K562 (cell line): ENCODE measurements around the gene SLC37A4. TPM values are rescaled to one million over a fixed set of nuclear protein-coding genes. Genes with fewer than 3 reads are reported as not detected.
A peak's percentile ranks its signal among the peaks of the same experiment; 100 is the strongest.

ENCODE experiments used
- ARID2 ChIP-seq: fragments of 450-650 bp; IDR thresholded peaks from 2 replicates; pipeline ENCODE4 v1.6.1; 2017; ENCODE audit warnings: antibody characterized with exemption, mild to moderate bottlenecking
- HDAC8 ChIP-seq: fragments of 450-650 bp; IDR thresholded peaks from 2 replicates; pipeline ENCODE4 v1.6.1; 2016; ENCODE audit warnings: mild to moderate bottlenecking, missing genetic modification characterization, moderate library complexity, missing compliant biosample characterization
- HMG20B ChIP-seq: fragments of 250-450 bp; sonication (Bioruptor Pico); IDR thresholded peaks from 2 replicates; pipeline ENCODE4 v1.5.0; 2021; ENCODE audit warnings: mild to moderate bottlenecking
- POLR2G ChIP-seq: fragments of 200-400 bp; formaldehyde crosslinking; IDR thresholded peaks from 2 replicates; pipeline ENCODE4 v1.6.1; 2017; ENCODE audit warnings: low read depth, mild to moderate bottlenecking, antibody characterized with exemption, low read length, moderate library complexity
- RBM25 ChIP-seq: fragments of 200-400 bp; formaldehyde crosslinking; IDR thresholded peaks from 2 replicates; pipeline ENCODE4 v1.6.1; 2018; ENCODE audit warnings: low read length, low read depth, moderate library complexity; ENCODE audit not compliant: severe bottlenecking
- SMAD4 ChIP-seq: fragments of 250-450 bp; sonication (Bioruptor Pico); conservative IDR thresholded peaks from 2 replicates; pipeline ENCODE4 v1.8.0; 2021; ENCODE audit warnings: inconsistent platforms, mild to moderate bottlenecking, moderate library complexity
- SMARCA4 ChIP-seq: fragments of 450-650 bp; IDR thresholded peaks from 2 replicates; pipeline ENCODE4 v1.6.1; 2016
- TOE1 ChIP-seq, 2 experiments: fragments of 450-650 bp in 1 of 2; sonication (generic) in 1 of 2; formaldehyde crosslinking in 1 of 2; IDR thresholded peaks; 2 replicates each; pipeline versions ENCODE4 v1.7.1 to v1.8.0; 2016 to 2022; ENCODE audit warnings: borderline replicate concordance in 2 of 2, mild to moderate bottlenecking in 2 of 2, antibody characterized with exemption in 1 of 2, inconsistent platforms in 1 of 2, low read depth in 1 of 2, missing genetic modification reagents in 1 of 2, moderate library complexity in 1 of 2
- WHSC1 ChIP-seq: IDR thresholded peaks from one replicate; pipeline ENCODE4 v1.6.1; 2012; ENCODE audit warnings: low read length, control low read depth, inconsistent platforms
- ZNF133 ChIP-seq: fragments of 250-450 bp; sonication (Bioruptor Pico); IDR thresholded peaks from 2 replicates; pipeline ENCODE4 v1.4.0; 2020; ENCODE audit warnings: mild to moderate bottlenecking
- ZNF384 ChIP-seq: IDR thresholded peaks from 2 replicates; pipeline ENCODE4 v1.6.1; 2012; ENCODE audit warnings: low read depth, low read length, improper control_type of control experiment
- polyA plus RNA-seq, 8 experiments: library from polyadenylated mRNA; depleted of rRNA in 4 of 8; stranded (reverse) in 5 of 8; unstranded in 3 of 8; fragments of >200 nt; fragmentation: Nextera tagmentation in 2 of 8; fragmentation: Illumina TruSeq in 1 of 8; extraction: Ambion mirVana in 2 of 8; extraction: Trizol in 1 of 8; gene quantifications; 2 replicates each; pipeline versions ENCODE4 v1.2.1 to v1.2.3, GENCODE V29; 2011 to 2014; ENCODE audit warnings: inconsistent platforms in 1 of 8, missing spikeins in 1 of 8
- total RNA-seq, 7 experiments: library from RNA; depleted of rRNA in 6 of 7; stranded (reverse); fragments of >200 nt in 6 of 7; fragmentation: Illumina TruSeq in 2 of 7; extraction: Trizol in 2 of 7; gene quantifications; 2 replicates each; pipeline versions ENCODE4 v1.2.1 to v1.2.3, GENCODE V29; 2011 to 2021; ENCODE audit warnings: low replicate concordance in 1 of 7
- TF ChIP-seq, protein P1 (sequence below): sonication (generic); formaldehyde crosslinking; IDR thresholded peaks from 2 replicates; pipeline ENCODE4 v1.8.0; 2022; ENCODE audit warnings: missing genetic modification reagents, mild to moderate bottlenecking, borderline replicate concordance
- TF ChIP-seq, protein P2 (sequence below): fragments of 250-450 bp; sonication (Bioruptor Pico); IDR thresholded peaks from 2 replicates; pipeline ENCODE4 v1.4.0; 2020
- TF ChIP-seq, protein P3 (sequence below): fragments of 250-450 bp; sonication (Bioruptor Pico); IDR thresholded peaks from 2 replicates; pipeline ENCODE4 v1.5.0; 2022; ENCODE audit warnings: mild to moderate bottlenecking
- TF ChIP-seq, protein P4 (sequence below): IDR thresholded peaks from 2 replicates; pipeline ENCODE4 v1.6.1; 2016; ENCODE audit warnings: missing genetic modification characterization, missing compliant biosample characterization

The SLC37A4 gene
- total and polyA plus RNA-seq, 9 of the 15 experiments (the other 6 are each of a cell fraction or from before 2014, with no cell fraction given), result 24.7 to 73.9 (median 40.7) TPM

DNA sequence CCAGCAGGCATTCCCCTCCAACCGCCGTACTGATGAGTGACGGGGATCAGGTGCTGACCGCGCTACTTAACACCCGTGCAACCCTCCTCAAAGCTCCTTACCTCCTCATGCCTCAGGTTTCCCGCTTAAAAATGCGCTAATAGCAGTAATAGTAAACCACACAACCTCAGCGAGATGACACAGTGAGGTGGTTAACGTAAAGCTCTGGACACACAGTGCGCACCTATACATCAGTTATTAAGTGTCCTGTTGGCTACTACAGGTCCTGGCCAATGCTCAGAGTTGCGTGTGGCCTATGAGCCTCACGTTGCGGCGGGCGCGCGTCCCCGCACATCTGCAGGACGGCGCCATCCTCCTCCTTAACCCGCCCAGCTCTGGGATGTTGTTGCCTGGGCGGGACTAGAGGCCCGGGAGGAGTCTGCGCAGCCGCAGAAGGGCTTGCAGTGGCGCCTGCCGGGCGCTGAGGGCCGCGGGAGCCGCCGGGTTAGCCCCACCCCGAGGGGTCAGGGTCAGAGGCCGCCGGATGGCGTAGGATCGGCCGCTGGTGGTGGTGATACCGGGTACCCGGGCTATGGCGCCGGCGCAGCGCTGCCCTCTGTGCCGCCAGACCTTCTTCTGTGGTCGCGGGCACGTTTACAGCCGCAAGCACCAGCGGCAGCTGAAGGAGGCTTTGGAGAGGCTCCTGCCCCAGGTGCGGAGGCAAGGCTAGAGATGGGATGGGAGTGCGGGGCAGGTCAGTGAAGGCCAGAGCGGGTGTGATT is 32.9 kb downstream of the SLC37A4 start, which contains the start of gene CENATAC (continued):
- TF ChIP-seq, protein P1, sequence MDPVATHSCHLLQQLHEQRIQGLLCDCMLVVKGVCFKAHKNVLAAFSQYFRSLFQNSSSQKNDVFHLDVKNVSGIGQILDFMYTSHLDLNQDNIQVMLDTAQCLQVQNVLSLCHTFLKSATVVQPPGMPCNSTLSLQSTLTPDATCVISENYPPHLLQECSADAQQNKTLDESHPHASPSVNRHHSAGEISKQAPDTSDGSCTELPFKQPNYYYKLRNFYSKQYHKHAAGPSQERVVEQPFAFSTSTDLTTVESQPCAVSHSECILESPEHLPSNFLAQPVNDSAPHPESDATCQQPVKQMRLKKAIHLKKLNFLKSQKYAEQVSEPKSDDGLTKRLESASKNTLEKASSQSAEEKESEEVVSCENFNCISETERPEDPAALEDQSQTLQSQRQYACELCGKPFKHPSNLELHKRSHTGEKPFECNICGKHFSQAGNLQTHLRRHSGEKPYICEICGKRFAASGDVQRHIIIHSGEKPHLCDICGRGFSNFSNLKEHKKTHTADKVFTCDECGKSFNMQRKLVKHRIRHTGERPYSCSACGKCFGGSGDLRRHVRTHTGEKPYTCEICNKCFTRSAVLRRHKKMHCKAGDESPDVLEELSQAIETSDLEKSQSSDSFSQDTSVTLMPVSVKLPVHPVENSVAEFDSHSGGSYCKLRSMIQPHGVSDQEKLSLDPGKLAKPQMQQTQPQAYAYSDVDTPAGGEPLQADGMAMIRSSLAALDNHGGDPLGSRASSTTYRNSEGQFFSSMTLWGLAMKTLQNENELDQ (CRISPR knock-in tag), result no peak
- TF ChIP-seq, protein P2, sequence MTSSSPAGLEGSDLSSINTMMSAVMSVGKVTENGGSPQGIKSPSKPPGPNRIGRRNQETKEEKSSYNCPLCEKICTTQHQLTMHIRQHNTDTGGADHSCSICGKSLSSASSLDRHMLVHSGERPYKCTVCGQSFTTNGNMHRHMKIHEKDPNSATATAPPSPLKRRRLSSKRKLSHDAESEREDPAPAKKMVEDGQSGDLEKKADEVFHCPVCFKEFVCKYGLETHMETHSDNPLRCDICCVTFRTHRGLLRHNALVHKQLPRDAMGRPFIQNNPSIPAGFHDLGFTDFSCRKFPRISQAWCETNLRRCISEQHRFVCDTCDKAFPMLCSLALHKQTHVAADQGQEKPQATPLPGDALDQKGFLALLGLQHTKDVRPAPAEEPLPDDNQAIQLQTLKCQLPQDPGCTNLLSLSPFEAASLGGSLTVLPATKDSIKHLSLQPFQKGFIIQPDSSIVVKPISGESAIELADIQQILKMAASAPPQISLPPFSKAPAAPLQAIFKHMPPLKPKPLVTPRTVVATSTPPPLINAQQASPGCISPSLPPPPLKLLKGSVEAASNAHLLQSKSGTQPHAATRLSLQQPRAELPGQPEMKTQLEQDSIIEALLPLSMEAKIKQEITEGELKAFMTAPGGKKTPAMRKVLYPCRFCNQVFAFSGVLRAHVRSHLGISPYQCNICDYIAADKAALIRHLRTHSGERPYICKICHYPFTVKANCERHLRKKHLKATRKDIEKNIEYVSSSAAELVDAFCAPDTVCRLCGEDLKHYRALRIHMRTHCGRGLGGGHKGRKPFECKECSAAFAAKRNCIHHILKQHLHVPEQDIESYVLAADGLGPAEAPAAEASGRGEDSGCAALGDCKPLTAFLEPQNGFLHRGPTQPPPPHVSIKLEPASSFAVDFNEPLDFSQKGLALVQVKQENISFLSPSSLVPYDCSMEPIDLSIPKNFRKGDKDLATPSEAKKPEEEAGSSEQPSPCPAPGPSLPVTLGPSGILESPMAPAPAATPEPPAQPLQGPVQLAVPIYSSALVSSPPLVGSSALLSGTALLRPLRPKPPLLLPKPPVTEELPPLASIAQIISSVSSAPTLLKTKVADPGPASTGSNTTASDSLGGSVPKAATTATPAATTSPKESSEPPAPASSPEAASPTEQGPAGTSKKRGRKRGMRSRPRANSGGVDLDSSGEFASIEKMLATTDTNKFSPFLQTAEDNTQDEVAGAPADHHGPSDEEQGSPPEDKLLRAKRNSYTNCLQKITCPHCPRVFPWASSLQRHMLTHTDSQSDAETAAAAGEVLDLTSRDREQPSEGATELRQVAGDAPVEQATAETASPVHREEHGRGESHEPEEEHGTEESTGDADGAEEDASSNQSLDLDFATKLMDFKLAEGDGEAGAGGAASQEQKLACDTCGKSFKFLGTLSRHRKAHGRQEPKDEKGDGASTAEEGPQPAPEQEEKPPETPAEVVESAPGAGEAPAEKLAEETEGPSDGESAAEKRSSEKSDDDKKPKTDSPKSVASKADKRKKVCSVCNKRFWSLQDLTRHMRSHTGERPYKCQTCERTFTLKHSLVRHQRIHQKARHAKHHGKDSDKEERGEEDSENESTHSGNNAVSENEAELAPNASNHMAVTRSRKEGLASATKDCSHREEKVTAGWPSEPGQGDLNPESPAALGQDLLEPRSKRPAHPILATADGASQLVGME (CRISPR knock-in tag), result peak; percentile 76
- no peak for TF ChIP-seq ZNF133
- TF ChIP-seq SMAD4 (CRISPR knock-in tag), result peak; percentile 32
- TF ChIP-seq ZNF384, result no peak
- TF ChIP-seq HMG20B, result no peak
- TF ChIP-seq HDAC8 (tag), result no peak
- peak; percentile 94 for TF ChIP-seq POLR2G
- TF ChIP-seq WHSC1, result no peak
- no peak for TF ChIP-seq SMARCA4
- TF ChIP-seq ARID2, result no peak
- TF ChIP-seq TOE1 (IDR thresholded peaks at IDR 0.05; ENCODE audit: borderline replicate concordance), result 0 out of 2 replicates have a peak, but pooled peaks have one; percentile 14
- TF ChIP-seq TOE1 (CRISPR knock-in tag; IDR thresholded peaks at IDR 0.05; ENCODE audit: borderline replicate concordance, low read depth), result no peak
- no peak for TF ChIP-seq RBM25
- TF ChIP-seq, protein P3, sequence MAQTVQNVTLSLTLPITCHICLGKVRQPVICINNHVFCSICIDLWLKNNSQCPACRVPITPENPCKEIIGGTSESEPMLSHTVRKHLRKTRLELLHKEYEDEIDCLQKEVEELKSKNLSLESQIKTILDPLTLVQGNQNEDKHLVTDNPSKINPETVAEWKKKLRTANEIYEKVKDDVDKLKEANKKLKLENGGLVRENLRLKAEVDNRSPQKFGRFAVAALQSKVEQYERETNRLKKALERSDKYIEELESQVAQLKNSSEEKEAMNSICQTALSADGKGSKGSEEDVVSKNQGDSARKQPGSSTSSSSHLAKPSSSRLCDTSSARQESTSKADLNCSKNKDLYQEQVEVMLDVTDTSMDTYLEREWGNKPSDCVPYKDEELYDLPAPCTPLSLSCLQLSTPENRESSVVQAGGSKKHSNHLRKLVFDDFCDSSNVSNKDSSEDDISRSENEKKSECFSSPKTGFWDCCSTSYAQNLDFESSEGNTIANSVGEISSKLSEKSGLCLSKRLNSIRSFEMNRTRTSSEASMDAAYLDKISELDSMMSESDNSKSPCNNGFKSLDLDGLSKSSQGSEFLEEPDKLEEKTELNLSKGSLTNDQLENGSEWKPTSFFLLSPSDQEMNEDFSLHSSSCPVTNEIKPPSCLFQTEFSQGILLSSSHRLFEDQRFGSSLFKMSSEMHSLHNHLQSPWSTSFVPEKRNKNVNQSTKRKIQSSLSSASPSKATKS (CRISPR knock-in tag), result no peak
- TF ChIP-seq, protein P4, sequence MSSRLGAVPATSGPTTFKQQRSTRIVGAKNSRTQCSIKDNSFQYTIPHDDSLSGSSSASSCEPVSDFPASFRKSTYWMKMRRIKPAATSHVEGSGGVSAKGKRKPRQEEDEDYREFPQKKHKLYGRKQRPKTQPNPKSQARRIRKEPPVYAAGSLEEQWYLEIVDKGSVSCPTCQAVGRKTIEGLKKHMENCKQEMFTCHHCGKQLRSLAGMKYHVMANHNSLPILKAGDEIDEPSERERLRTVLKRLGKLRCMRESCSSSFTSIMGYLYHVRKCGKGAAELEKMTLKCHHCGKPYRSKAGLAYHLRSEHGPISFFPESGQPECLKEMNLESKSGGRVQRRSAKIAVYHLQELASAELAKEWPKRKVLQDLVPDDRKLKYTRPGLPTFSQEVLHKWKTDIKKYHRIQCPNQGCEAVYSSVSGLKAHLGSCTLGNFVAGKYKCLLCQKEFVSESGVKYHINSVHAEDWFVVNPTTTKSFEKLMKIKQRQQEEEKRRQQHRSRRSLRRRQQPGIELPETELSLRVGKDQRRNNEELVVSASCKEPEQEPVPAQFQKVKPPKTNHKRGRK (tag), result no peak
